WTC11 (cell line): ENCODE results near the gene PGGHG.

ENCODE experiments used
- ATF1 ChIP-seq: sonication (generic); formaldehyde crosslinking; IDR thresholded peaks from 2 replicates; pipeline ENCODE4 v1.8.1; 2023; ENCODE audit warnings: mild to moderate bottlenecking, moderate library complexity, missing genetic modification reagents
- FOXP1 ChIP-seq: sonication (generic); formaldehyde crosslinking; IDR thresholded peaks from 2 replicates; pipeline ENCODE4 v1.8.0; 2022; ENCODE audit warnings: missing genetic modification reagents, mild to moderate bottlenecking, moderate library complexity, borderline replicate concordance
- NR2C2 ChIP-seq: sonication (generic); formaldehyde crosslinking; IDR thresholded peaks from 2 replicates; pipeline ENCODE4 v1.8.0; 2022; ENCODE audit warnings: mild to moderate bottlenecking, missing genetic modification reagents
- ZBTB21 ChIP-seq: sonication (generic); formaldehyde crosslinking; IDR thresholded peaks from 2 replicates; pipeline ENCODE4 v1.8.1; 2023; ENCODE audit warnings: mild to moderate bottlenecking, missing genetic modification reagents, borderline replicate concordance
- ZNF671 ChIP-seq: fragments of 250-450 bp; sonication (Bioruptor Pico); IDR thresholded peaks from 2 replicates; pipeline ENCODE4 v1.8.0; 2021; ENCODE audit warnings: mild to moderate bottlenecking
- TF ChIP-seq, protein P1 (sequence below): fragments of 200-600 bp; IDR thresholded peaks from 2 replicates; pipeline ENCODE4 v1.8.0; 2022; ENCODE audit warnings: antibody characterized with exemption
- TF ChIP-seq, protein P2 (sequence below): sonication (generic); formaldehyde crosslinking; conservative IDR thresholded peaks from 2 replicates; pipeline ENCODE4 v1.8.1; 2022; ENCODE audit warnings: mild to moderate bottlenecking, missing genetic modification reagents
- TF ChIP-seq, protein P3 (sequence below): fragments of 250-450 bp; sonication (Bioruptor Pico); conservative IDR thresholded peaks from 2 replicates; pipeline ENCODE4 v1.9.0; 2021; ENCODE audit warnings: mild to moderate bottlenecking
- TF ChIP-seq, protein P4 (sequence below): sonication (generic); formaldehyde crosslinking; IDR thresholded peaks from 2 replicates; pipeline ENCODE4 v1.8.0; 2023; ENCODE audit warnings: missing genetic modification reagents
- TF ChIP-seq, protein P5 (sequence below): sonication (generic); formaldehyde crosslinking; IDR thresholded peaks from 2 replicates; pipeline ENCODE4 v1.8.1; 2023; ENCODE audit warnings: mild to moderate bottlenecking, missing genetic modification reagents, moderate library complexity
- TF ChIP-seq, protein P6 (sequence below): sonication (generic); formaldehyde crosslinking; IDR thresholded peaks from 2 replicates; pipeline ENCODE4 v1.8.0; 2022; ENCODE audit warnings: mild to moderate bottlenecking, missing genetic modification reagents
- TF ChIP-seq, protein P7 (sequence below): sonication (generic); formaldehyde crosslinking; IDR thresholded peaks from 2 replicates; pipeline ENCODE4 v1.8.1; 2023; ENCODE audit warnings: mild to moderate bottlenecking, moderate library complexity, missing genetic modification reagents
- TF ChIP-seq, protein P8 (sequence below): fragments of 250-450 bp; sonication (Bioruptor Pico); IDR thresholded peaks from 2 replicates; pipeline ENCODE4 v2.1.2; 2022; ENCODE audit warnings: mild to moderate bottlenecking, moderate library complexity

DNA sequence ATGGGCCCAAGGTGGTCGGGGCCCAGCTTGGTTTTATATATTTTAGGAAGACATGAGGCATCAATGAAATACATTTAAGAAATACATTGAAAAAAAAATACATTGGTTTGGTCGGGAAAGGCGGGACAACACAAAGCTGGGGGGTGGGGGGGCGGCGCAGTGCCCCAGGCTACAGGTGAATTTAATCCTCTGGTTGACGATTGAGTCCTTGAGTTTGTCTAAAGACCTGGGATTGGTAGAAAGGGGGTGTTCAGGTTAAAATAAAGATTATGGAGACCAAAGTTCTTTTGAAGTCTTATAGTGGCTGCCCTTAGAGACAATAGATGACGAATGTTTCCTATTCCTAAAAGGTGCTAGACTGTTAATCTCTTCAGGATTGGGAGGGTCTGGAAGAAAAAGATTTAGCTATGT is 28.0 kb downstream of the PGGHG start:
- TF ChIP-seq, protein P1, sequence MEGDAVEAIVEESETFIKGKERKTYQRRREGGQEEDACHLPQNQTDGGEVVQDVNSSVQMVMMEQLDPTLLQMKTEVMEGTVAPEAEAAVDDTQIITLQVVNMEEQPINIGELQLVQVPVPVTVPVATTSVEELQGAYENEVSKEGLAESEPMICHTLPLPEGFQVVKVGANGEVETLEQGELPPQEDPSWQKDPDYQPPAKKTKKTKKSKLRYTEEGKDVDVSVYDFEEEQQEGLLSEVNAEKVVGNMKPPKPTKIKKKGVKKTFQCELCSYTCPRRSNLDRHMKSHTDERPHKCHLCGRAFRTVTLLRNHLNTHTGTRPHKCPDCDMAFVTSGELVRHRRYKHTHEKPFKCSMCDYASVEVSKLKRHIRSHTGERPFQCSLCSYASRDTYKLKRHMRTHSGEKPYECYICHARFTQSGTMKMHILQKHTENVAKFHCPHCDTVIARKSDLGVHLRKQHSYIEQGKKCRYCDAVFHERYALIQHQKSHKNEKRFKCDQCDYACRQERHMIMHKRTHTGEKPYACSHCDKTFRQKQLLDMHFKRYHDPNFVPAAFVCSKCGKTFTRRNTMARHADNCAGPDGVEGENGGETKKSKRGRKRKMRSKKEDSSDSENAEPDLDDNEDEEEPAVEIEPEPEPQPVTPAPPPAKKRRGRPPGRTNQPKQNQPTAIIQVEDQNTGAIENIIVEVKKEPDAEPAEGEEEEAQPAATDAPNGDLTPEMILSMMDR = no peak
- TF ChIP-seq, protein P2, sequence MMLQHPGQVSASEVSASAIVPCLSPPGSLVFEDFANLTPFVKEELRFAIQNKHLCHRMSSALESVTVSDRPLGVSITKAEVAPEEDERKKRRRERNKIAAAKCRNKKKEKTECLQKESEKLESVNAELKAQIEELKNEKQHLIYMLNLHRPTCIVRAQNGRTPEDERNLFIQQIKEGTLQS (CRISPR knock-in tag) = no peak
- TF ChIP-seq, protein P3, sequence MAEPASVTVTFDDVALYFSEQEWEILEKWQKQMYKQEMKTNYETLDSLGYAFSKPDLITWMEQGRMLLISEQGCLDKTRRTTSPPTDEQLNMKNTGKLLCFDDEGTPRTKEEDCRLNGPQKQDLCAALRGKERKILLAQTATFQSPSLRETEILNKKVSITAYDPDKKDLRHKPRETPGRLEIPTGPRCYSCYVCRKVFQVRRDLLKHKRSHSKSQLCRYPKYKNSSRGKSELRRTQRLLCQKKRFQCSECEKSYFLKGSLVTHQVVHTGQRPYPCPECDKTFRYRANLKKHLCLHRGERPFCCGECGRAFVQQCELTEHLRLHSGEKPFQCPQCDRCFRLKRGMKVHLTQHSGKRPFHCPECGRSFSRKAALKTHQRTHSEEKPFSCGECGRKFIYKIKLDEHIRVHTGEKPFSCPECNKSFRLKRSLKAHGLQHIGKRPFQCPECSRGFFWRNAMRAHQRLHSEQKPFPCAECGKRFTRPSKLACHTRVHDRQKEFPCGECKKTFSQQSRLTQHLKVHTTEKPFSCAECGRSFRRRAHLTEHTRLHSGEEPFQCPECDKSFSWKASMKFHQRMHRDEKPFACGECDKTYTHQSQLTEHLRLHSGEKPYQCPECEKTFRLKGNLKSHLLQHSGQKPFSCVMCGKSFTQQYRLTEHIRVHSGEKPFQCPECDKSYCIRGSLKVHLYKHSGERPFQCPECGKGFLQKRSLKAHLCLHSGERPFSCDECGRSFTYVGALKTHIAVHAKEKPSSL = no peak
- TF ChIP-seq ATF1 (CRISPR knock-in tag) (no peak), ZNF671 (CRISPR knock-in tag) (no peak), ZBTB21 (CRISPR knock-in tag) (no peak), NR2C2 (no peak), FOXP1 (no peak)
- TF ChIP-seq, protein P4, sequence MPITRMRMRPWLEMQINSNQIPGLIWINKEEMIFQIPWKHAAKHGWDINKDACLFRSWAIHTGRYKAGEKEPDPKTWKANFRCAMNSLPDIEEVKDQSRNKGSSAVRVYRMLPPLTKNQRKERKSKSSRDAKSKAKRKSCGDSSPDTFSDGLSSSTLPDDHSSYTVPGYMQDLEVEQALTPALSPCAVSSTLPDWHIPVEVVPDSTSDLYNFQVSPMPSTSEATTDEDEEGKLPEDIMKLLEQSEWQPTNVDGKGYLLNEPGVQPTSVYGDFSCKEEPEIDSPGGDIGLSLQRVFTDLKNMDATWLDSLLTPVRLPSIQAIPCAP (CRISPR knock-in tag) = no peak
- TF ChIP-seq, protein P5, sequence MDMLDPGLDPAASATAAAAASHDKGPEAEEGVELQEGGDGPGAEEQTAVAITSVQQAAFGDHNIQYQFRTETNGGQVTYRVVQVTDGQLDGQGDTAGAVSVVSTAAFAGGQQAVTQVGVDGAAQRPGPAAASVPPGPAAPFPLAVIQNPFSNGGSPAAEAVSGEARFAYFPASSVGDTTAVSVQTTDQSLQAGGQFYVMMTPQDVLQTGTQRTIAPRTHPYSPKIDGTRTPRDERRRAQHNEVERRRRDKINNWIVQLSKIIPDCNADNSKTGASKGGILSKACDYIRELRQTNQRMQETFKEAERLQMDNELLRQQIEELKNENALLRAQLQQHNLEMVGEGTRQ = no peak
- TF ChIP-seq, protein P6, sequence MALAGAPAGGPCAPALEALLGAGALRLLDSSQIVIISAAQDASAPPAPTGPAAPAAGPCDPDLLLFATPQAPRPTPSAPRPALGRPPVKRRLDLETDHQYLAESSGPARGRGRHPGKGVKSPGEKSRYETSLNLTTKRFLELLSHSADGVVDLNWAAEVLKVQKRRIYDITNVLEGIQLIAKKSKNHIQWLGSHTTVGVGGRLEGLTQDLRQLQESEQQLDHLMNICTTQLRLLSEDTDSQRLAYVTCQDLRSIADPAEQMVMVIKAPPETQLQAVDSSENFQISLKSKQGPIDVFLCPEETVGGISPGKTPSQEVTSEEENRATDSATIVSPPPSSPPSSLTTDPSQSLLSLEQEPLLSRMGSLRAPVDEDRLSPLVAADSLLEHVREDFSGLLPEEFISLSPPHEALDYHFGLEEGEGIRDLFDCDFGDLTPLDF (CRISPR knock-in tag) = no peak
- TF ChIP-seq, protein P7, sequence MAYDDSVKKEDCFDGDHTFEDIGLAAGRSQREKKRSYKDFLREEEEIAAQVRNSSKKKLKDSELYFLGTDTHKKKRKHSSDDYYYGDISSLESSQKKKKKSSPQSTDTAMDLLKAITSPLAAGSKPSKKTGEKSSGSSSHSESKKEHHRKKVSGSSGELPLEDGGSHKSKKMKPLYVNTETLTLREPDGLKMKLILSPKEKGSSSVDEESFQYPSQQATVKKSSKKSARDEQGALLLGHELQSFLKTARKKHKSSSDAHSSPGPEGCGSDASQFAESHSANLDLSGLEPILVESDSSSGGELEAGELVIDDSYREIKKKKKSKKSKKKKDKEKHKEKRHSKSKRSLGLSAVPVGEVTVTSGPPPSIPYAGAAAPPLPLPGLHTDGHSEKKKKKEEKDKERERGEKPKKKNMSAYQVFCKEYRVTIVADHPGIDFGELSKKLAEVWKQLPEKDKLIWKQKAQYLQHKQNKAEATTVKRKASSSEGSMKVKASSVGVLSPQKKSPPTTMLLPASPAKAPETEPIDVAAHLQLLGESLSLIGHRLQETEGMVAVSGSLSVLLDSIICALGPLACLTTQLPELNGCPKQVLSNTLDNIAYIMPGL (CRISPR knock-in tag) = no peak
- TF ChIP-seq, protein P8, sequence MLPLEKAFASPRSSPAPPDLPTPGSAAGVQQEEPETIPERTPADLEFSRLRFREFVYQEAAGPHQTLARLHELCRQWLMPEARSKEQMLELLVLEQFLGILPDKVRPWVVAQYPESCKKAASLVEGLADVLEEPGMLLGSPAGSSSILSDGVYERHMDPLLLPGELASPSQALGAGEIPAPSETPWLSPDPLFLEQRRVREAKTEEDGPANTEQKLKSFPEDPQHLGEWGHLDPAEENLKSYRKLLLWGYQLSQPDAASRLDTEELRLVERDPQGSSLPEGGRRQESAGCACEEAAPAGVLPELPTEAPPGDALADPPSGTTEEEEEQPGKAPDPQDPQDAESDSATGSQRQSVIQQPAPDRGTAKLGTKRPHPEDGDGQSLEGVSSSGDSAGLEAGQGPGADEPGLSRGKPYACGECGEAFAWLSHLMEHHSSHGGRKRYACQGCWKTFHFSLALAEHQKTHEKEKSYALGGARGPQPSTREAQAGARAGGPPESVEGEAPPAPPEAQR (CRISPR knock-in tag) = no peak
